Natural killer cell (primary cell): ENCODE data around the gene GRM8. TPM values are rescaled to one million over a fixed set of nuclear protein-coding genes. Genes with fewer than 3 reads are reported as not detected.

Source experiments
- ATAC-seq, 3 donors: fragments of 150-1000 bp in 2 of 3; fragments of 200-7000 bp in 1 of 3; cut with Tn5 transposase; 1 replicate in 1 of 3; 2 replicates in 2 of 3; pipeline ENCODE4 v1.10.0; 2021; ENCODE audit warnings: mild to moderate bottlenecking in 2 of 3, moderate library complexity in 2 of 3
- DNase-seq, 2 donors: peaks; one replicate each; pipeline versions ENCODE4 v3.0.0 to v3.0.0-alpha.2; 2013 to 2021; ENCODE audit warnings: mixed read lengths in 1 of 2
- H3K27ac ChIP-seq: one replicate; pipeline ENCODE4 v1.5.1; 2013; ENCODE audit warnings: mild to moderate bottlenecking, low read length
- H3K27me3 ChIP-seq: one replicate; pipeline ENCODE4 v1.6.1; 2013; ENCODE audit warnings: low read length; ENCODE audit not compliant: control insufficient read depth, insufficient read depth
- H3K36me3 ChIP-seq: one replicate; pipeline ENCODE4 v1.6.1; 2013; ENCODE audit warnings: low read length; ENCODE audit not compliant: control insufficient read depth, insufficient read depth
- H3K4me1 ChIP-seq: one replicate; pipeline ENCODE4 v1.6.1; 2013; ENCODE audit warnings: low read length; ENCODE audit not compliant: control insufficient read depth, insufficient read depth
- H3K4me3 ChIP-seq: one replicate; pipeline ENCODE4 v1.5.1; 2013; ENCODE audit warnings: low read length
- H3K9me3 ChIP-seq: one replicate; pipeline ENCODE4 v1.6.1; 2013; ENCODE audit warnings: low read length; ENCODE audit not compliant: control insufficient read depth, insufficient read depth
- H3K27ac Mint-ChIP-seq, 2 donors: one replicate each; pipeline ENCODE4 v1.8.0; 2022; ENCODE audit warnings: mild to moderate bottlenecking in 2 of 2, mixed read lengths in 2 of 2, moderate library complexity in 1 of 2
- H3K27me3 Mint-ChIP-seq, 2 donors: one replicate each; pipeline ENCODE4 v1.8.0; 2022; ENCODE audit warnings: low read depth in 2 of 2, mixed read lengths in 2 of 2
- H3K36me3 Mint-ChIP-seq: one replicate; pipeline ENCODE4 v1.8.0; 2022; ENCODE audit warnings: mixed read lengths
- H3K4me1 Mint-ChIP-seq, 2 donors: one replicate each; pipeline ENCODE4 v1.8.0; 2022; ENCODE audit warnings: mixed read lengths in 2 of 2
- H3K4me3 Mint-ChIP-seq: one replicate; pipeline ENCODE4 v1.8.0; 2022; ENCODE audit warnings: mild to moderate bottlenecking, moderate library complexity, mixed read lengths
- H3K9me3 Mint-ChIP-seq, 2 donors: one replicate each; pipeline ENCODE4 v1.8.0; 2022; ENCODE audit warnings: mixed read lengths in 2 of 2
- CTCF ChIP-seq: fragments of 200-600 bp; IDR thresholded peaks from one replicate; pipeline ENCODE4 v1.8.0; 2022; ENCODE audit warnings: antibody characterized with exemption
- WGBS: methylation state at CpG from one replicate; pipeline ENCODE4 v1.1.7; 2013; ENCODE audit warnings: missing lambda C conversion rate; ENCODE audit not compliant: insufficient coverage; 5-methylcytosine and 5-hydroxymethylcytosine counted together
- intact Hi-C: fragments of 100-400 bp; cut with micrococcal nuclease; formaldehyde crosslinking; loops from one replicate; pipeline ENCODE4 v1.14.2; 2022
- total RNA-seq, 4 donors: library from RNA; stranded (reverse); fragments of 120-200 nt in 1 of 4; gene quantifications; one replicate each; pipeline versions ENCODE4 v1.2.3 to v1.2.4, GENCODE V29; 2013 to 2022

Gene GRM8
- total RNA-seq, 3 donors from 2014 or later (not counting 1 experiment from before 2014, with no cell fraction given): not detected

- Histone ChIP-seq H3K36me3 (no peaks in the 10 kb centered on the region), H3K9me3 (no peaks in the 10 kb centered on the region), H3K4me1 (no peaks in the 10 kb centered on the region), H3K4me3 (no peak overlapping the region), H3K27ac (no peak overlapping the region), H3K27me3 (peaks cover 3% of the 10 kb centered on the region)
- no peak for ATAC-seq
- H3K36me3 Mint-ChIP-seq: no peaks in the 10 kb centered on the region
- intact Hi-C loops: no loop called here
- no peak for TF ChIP-seq CTCF
- no peak for DNase-seq
- no peak overlapping the region for H3K27ac Mint-ChIP-seq
- H3K4me1 Mint-ChIP-seq: no peaks in the 10 kb centered on the region
- no peak overlapping the region for H3K4me3 Mint-ChIP-seq
- peaks cover 12 to 16% of the 10 kb centered on the region in 2 donors for H3K27me3 Mint-ChIP-seq
- no peaks in the 10 kb centered on the region for H3K9me3 Mint-ChIP-seq
These were observed 21.3 kb downstream of the GRM8 start for GRCh38 chr7:127231415-127231814.

DNA sequence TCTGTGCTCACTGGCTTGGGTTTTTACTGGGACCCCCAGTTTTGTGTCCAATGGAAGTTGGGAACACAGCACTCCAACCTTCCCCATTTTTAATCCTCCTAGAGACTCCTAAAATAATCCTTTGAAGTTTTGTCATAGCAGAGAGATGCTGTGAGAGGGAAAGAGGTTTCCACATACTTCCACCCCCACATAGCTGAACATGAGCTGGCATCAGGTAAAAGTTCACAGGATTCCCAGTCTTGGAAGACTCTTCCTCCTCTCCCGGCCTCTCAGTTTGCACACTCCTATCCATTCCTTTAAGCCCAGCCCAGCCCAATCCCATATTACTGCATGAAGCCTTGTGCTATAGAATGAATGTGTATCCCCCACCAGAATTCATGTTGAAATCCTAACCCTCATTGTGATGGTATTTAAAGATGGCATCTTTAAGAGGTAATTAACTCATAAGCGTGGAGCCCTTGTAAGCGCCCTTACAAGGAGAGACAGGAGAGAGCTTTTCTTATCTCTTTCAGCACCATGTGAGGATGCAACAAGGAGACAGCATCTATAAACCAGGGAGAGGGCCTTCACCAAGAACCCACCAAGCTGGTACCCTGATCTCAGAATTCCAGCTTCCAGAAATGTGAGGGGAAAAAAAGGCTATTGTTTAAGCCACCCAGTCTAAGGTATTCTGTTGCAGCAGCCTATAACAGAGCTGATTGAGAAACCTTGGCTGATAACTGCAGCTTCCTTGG lies 22.4 kb downstream of the GRM8 start:
- H3K9me3 ChIP-seq: no peaks in the 10 kb centered on the region
- Mint-ChIP-seq H3K4me3 (no peak overlapping the region), H3K27ac (no peak overlapping the region), H3K9me3 (no peaks in the 10 kb centered on the region), H3K36me3 (no peaks in the 10 kb centered on the region), H3K27me3 (peaks cover 9 to 21% of the 10 kb centered on the region in 2 donors), H3K4me1 (no peaks in the 10 kb centered on the region)
- no peak overlapping the region for H3K4me3 ChIP-seq
- intact Hi-C loops: no loop called here
- no peak for TF ChIP-seq CTCF
- H3K4me1 ChIP-seq: no peaks in the 10 kb centered on the region
- 92% methylated on average over 3 of the region's 3 CpGs for WGBS
- H3K27ac ChIP-seq: no peak overlapping the region
- DNase-seq: no peak
- peaks cover 5% of the 10 kb centered on the region for H3K27me3 ChIP-seq
- no peaks in the 10 kb centered on the region for H3K36me3 ChIP-seq
- ATAC-seq: no peak

DNA sequence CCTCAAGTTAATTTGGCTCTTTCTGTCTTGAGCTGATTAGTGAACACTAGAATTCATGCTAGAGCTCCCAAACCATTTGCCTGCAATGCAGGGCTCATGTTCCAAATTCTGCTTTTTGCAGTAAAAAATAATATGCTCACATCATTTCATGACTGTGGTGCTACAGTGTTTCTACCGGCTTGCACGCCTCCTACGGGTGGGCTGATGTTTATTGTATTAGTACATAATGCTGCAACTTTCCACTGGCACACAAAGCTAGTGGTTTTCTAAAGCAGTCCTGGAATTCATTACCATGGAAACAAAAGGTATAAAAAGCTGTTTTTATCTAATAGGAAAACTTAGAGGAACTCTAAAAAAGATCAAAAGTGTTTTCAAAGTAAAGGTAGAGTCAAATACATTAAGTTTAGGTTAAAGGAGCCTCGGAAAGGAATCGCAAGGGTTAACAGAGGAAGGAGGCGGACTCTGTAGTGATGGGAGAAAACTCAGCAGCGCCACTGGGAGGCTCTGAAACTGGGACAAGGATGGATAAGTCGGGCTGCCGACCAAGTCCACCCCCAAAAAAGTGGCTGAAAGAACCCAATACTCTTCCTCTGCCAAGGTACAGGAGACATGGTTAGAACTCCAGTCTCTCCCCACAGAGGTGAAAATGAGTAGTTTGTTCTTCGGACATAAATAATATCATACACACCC lies 25.9 kb downstream of the GRM8 start:
- Histone ChIP-seq H3K27me3 (peaks cover 5% of the 10 kb centered on the region), H3K9me3 (no peaks in the 10 kb centered on the region), H3K27ac (no peak overlapping the region), H3K4me3 (no peak overlapping the region), H3K4me1 (no peaks in the 10 kb centered on the region), H3K36me3 (no peaks in the 10 kb centered on the region)
- TF ChIP-seq CTCF: no peak
- Mint-ChIP-seq H3K4me3 (no peak overlapping the region), H3K36me3 (no peaks in the 10 kb centered on the region), H3K27me3 (peaks cover 21 to 40% of the 10 kb centered on the region in 2 donors), H3K4me1 (no peaks in the 10 kb centered on the region), H3K27ac (no peak overlapping the region), H3K9me3 (no peaks in the 10 kb centered on the region)
- ATAC-seq (no peak), DNase-seq (no peak)
- 34% methylated on average over 9 of the region's 10 CpGs for WGBS
- intact Hi-C loops: no loop called here
